Right ventricle myocardium inferior (tissue), 1 donor: ENCODE data around the gene OR52N4. TPM values are rescaled to one million over a fixed set of nuclear protein-coding genes. Genes with fewer than 3 reads are reported as not detected.

ENCODE experiments used
- total RNA-seq: library from RNA; stranded (reverse); fragmentation: NEBNext Ultra II Directional; extraction: Animal tissue kit (Norgen Biotek cat#: 25700); gene quantifications from one replicate; pipeline ENCODE4 v1.2.1, GENCODE V29; 2021
- donor health status: DM: no; HTN: yes; CAD: no; lungs with severe emphysema.

OR52N4 gene
- total RNA-seq, 1 donor from 2014 or later, result not detected

Other genes with a start within 250 kb of the OR52N4 start
- gene UBQLN3, start 244.3 kb upstream of the OR52N4 start, total RNA-seq, result not detected
- gene UBQLNL, start 237.5 kb upstream of the OR52N4 start, total RNA-seq, result 0.24 TPM
- not detected for gene OR52H1, start 205.7 kb upstream of the OR52N4 start, total RNA-seq
- not detected for gene OR52B6, start 173.4 kb upstream of the OR52N4 start, total RNA-seq
- gene TRIM6, start 157.6 kb upstream of the OR52N4 start, total RNA-seq, result 0.84 TPM
- 2.8 TPM for gene TRIM34, start 129.2 kb upstream of the OR52N4 start, total RNA-seq
- 9.8 TPM for gene TRIM5, start 69.2 kb upstream of the OR52N4 start, total RNA-seq
- gene TRIM22, start 64.5 kb upstream of the OR52N4 start, total RNA-seq, result 22.4 TPM
- not detected for gene OR56B1, start 17.8 kb upstream of the OR52N4 start, total RNA-seq
- gene OR52N5, start 29.1 kb downstream of the OR52N4 start, total RNA-seq, result not detected
- gene OR52N1, start 37.0 kb downstream of the OR52N4 start, total RNA-seq, result not detected
- not detected for gene OR52N2, start 54.7 kb downstream of the OR52N4 start, total RNA-seq
- gene OR52E6, start 87.7 kb downstream of the OR52N4 start, total RNA-seq, result not detected
- gene OR52E8, start 103.4 kb downstream of the OR52N4 start, total RNA-seq, result not detected
- gene OR52E4, start 126.4 kb downstream of the OR52N4 start, total RNA-seq, result not detected
- gene OR52E5, start 139.0 kb downstream of the OR52N4 start, total RNA-seq, result not detected
- gene OR56A3, start 188.0 kb downstream of the OR52N4 start, total RNA-seq, result not detected
- not detected for gene OR56A5, start 214.3 kb downstream of the OR52N4 start, total RNA-seq
- not detected for gene OR52L1, start 232.7 kb downstream of the OR52N4 start, total RNA-seq